Measurements from ENCODE around the gene PIK3R2. TPM values are rescaled to one million over a fixed set of nuclear protein-coding genes. Genes with fewer than 3 reads are reported as not detected.
A peak's percentile ranks its signal among the peaks of the same experiment; 100 is the strongest.

Gene PIK3R2
- total and polyA plus RNA-seq, 2 experiments from 2014 or later = 8.5 to 66.6 TPM

DNA sequence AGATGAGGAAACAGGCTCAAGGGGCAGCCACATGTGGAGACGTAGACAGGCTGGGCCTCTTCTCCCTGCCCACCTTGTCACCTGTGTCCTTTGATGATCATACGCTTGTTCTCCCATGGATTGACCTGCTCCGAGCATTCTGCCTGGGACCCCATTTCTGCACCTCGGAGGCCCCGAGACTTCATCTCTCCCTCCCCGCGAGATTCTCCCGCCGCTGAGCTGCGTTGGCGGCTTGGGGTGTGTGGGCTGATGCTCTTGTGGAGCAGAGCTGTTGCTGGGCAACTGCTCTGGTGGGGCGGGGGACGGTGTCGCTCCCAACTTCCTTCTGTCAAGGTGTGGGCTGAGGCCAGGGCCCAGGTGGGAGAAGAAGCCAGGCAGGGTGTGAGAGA, 33.3 kb upstream of the PIK3R2 start:
- H3K27me3 ChIP-seq (ENCODE audit: insufficient read depth) = no peaks in the 10 kb centered on the region
- peaks cover 14% of the 10 kb centered on the region; the same call in 1 of the 2 replicates for H3K4me1 ChIP-seq (ENCODE audit: insufficient read depth)
- DNase-seq (ENCODE audit: low spot score) (peak; percentile 20), ATAC-seq (no peak)
- Mint-ChIP-seq H3K27ac (no peak overlapping the region), H3K36me3 (ENCODE audit: low read depth) (peaks cover 10% of the 10 kb centered on the region), H3K4me3 (no peak overlapping the region; the same call in 2 of the 3 replicates), H3K9me3 (no peaks in the 10 kb centered on the region), H3K27me3 (ENCODE audit: insufficient read depth, low read depth, poor library complexity) (peaks cover 9% of the 10 kb centered on the region), H3K4me1 (peaks cover 20% of the 10 kb centered on the region)
- no peak overlapping the region for H3K4me3 ChIP-seq
- no peak overlapping the region for H3K27ac ChIP-seq (ENCODE audit: low read depth)
- H3F3A ChIP-seq (replicated peaks; ENCODE audit: low read depth) = no peaks in the 10 kb centered on the region
- no peak overlapping the region for H3K4me2 ChIP-seq
- TF ChIP-seq CREB1 (CRISPR knock-in tag; IDR thresholded peaks at IDR 0.05; ENCODE audit: low read depth) = no peak
- H2AFZ ChIP-seq = no peak overlapping the region
- H3K36me3 ChIP-seq (ENCODE audit: insufficient read depth) = no peaks in the 10 kb centered on the region
- H3K9me2 ChIP-seq (ENCODE audit: insufficient read depth) = no peaks in the 10 kb centered on the region
- peaks cover 13% of the 10 kb centered on the region for H3K79me2 ChIP-seq (replicated peaks; ENCODE audit: insufficient read depth)
- H4K20me1 ChIP-seq (replicated peaks; ENCODE audit: insufficient read depth) = peaks cover 7% of the 10 kb centered on the region

DNA sequence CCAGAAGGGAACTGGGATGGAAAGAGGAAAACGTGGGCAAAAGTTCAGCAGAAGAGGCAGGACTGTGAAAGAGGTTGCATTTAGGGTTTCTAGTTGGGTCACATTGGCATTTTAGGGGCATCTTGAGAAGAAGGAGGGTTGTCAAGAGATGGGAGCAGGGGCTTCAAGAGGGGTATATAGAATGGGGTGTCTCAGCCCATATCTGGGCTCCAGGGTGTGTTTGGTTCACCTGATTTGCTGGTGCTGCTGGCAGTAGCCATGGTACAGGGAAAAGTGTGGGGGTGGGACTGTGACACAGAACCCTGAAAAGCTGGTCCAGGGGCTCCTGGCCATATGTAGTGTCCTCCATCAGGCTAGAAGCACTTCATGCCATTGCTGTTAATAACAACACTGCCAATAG, 32.8 kb upstream of the PIK3R2 start:
- Mint-ChIP-seq H3K36me3 (ENCODE audit: low read depth) (peaks cover 10% of the 10 kb centered on the region), H3K4me1 (peaks cover 20% of the 10 kb centered on the region), H3K27ac (no peak overlapping the region), H3K4me3 (no peak overlapping the region), H3K27me3 (ENCODE audit: insufficient read depth, low read depth, poor library complexity) (peaks cover 11% of the 10 kb centered on the region), H3K9me3 (no peaks in the 10 kb centered on the region)
- Histone ChIP-seq H4K20me1 (replicated peaks; ENCODE audit: insufficient read depth) (peaks cover 7% of the 10 kb centered on the region), H3K27ac (ENCODE audit: low read depth) (no peak overlapping the region), H3K36me3 (ENCODE audit: insufficient read depth) (no peaks in the 10 kb centered on the region), H3K9me2 (ENCODE audit: insufficient read depth) (no peaks in the 10 kb centered on the region), H3F3A (replicated peaks; ENCODE audit: low read depth) (no peaks in the 10 kb centered on the region), H2AFZ (no peak overlapping the region), H3K27me3 (ENCODE audit: insufficient read depth) (no peaks in the 10 kb centered on the region), H3K79me2 (replicated peaks; ENCODE audit: insufficient read depth) (peaks cover 13% of the 10 kb centered on the region), H3K4me3 (no peak overlapping the region), H3K4me1 (ENCODE audit: insufficient read depth) (peaks cover 14% of the 10 kb centered on the region; the same call in 1 of the 2 replicates), H3K4me2 (no peak overlapping the region)
- DNase-seq (ENCODE audit: low spot score) = no peak
- no peak for ATAC-seq
- TF ChIP-seq EZH2phosphoT487 (IDR thresholded peaks at IDR 0.05; ENCODE audit: unreplicated experiment) = no peak
- TF ChIP-seq, protein P1, sequence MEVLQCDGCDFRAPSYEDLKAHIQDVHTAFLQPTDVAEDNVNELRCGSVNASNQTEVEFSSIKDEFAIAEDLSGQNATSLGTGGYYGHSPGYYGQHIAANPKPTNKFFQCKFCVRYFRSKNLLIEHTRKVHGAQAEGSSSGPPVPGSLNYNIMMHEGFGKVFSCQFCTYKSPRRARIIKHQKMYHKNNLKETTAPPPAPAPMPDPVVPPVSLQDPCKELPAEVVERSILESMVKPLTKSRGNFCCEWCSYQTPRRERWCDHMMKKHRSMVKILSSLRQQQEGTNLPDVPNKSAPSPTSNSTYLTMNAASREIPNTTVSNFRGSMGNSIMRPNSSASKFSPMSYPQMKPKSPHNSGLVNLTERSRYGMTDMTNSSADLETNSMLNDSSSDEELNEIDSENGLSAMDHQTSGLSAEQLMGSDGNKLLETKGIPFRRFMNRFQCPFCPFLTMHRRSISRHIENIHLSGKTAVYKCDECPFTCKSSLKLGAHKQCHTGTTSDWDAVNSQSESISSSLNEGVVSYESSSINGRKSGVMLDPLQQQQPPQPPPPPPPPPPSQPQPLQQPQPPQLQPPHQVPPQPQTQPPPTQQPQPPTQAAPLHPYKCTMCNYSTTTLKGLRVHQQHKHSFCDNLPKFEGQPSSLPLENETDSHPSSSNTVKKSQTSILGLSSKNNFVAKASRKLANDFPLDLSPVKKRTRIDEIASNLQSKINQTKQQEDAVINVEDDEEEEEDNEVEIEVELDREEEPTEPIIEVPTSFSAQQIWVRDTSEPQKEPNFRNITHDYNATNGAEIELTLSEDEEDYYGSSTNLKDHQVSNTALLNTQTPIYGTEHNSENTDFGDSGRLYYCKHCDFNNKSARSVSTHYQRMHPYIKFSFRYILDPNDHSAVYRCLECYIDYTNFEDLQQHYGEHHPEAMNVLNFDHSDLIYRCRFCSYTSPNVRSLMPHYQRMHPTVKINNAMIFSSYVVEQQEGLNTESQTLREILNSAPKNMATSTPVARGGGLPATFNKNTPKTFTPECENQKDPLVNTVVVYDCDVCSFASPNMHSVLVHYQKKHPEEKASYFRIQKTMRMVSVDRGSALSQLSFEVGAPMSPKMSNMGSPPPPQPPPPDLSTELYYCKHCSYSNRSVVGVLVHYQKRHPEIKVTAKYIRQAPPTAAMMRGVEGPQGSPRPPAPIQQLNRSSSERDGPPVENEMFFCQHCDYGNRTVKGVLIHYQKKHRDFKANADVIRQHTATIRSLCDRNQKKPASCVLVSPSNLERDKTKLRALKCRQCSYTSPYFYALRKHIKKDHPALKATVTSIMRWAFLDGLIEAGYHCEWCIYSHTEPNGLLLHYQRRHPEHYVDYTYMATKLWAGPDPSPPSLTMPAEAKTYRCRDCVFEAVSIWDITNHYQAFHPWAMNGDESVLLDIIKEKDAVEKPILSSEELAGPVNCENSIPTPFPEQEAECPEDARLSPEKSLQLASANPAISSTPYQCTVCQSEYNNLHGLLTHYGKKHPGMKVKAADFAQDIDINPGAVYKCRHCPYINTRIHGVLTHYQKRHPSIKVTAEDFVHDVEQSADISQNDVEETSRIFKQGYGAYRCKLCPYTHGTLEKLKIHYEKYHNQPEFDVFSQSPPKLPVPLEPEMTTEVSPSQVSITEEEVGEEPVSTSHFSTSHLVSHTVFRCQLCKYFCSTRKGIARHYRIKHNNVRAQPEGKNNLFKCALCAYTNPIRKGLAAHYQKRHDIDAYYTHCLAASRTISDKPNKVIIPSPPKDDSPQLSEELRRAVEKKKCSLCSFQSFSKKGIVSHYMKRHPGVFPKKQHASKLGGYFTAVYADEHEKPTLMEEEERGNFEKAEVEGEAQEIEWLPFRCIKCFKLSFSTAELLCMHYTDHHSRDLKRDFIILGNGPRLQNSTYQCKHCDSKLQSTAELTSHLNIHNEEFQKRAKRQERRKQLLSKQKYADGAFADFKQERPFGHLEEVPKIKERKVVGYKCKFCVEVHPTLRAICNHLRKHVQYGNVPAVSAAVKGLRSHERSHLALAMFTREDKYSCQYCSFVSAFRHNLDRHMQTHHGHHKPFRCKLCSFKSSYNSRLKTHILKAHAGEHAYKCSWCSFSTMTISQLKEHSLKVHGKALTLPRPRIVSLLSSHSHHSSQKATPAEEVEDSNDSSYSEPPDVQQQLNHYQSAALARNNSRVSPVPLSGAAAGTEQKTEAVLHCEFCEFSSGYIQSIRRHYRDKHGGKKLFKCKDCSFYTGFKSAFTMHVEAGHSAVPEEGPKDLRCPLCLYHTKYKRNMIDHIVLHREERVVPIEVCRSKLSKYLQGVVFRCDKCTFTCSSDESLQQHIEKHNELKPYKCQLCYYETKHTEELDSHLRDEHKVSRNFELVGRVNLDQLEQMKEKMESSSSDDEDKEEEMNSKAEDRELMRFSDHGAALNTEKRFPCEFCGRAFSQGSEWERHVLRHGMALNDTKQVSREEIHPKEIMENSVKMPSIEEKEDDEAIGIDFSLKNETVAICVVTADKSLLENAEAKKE (CRISPR knock-in tag; IDR thresholded peaks at IDR 0.05) = no peak
- TF ChIP-seq EZH2 (IDR thresholded peaks at IDR 0.05; ENCODE audit: low read depth, unreplicated experiment) = no peak
- TF ChIP-seq ZNF331 (CRISPR knock-in tag; IDR thresholded peaks at IDR 0.05; ENCODE audit: low read depth) = no peak
- TF ChIP-seq NANOG (IDR thresholded peaks at IDR 0.05; ENCODE audit: borderline replicate concordance) = no peak
- TF ChIP-seq, protein P2, sequence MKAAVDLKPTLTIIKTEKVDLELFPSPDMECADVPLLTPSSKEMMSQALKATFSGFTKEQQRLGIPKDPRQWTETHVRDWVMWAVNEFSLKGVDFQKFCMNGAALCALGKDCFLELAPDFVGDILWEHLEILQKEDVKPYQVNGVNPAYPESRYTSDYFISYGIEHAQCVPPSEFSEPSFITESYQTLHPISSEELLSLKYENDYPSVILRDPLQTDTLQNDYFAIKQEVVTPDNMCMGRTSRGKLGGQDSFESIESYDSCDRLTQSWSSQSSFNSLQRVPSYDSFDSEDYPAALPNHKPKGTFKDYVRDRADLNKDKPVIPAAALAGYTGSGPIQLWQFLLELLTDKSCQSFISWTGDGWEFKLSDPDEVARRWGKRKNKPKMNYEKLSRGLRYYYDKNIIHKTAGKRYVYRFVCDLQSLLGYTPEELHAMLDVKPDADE (IDR thresholded peaks at IDR 0.05) = no peak
- TF ChIP-seq, protein P3, sequence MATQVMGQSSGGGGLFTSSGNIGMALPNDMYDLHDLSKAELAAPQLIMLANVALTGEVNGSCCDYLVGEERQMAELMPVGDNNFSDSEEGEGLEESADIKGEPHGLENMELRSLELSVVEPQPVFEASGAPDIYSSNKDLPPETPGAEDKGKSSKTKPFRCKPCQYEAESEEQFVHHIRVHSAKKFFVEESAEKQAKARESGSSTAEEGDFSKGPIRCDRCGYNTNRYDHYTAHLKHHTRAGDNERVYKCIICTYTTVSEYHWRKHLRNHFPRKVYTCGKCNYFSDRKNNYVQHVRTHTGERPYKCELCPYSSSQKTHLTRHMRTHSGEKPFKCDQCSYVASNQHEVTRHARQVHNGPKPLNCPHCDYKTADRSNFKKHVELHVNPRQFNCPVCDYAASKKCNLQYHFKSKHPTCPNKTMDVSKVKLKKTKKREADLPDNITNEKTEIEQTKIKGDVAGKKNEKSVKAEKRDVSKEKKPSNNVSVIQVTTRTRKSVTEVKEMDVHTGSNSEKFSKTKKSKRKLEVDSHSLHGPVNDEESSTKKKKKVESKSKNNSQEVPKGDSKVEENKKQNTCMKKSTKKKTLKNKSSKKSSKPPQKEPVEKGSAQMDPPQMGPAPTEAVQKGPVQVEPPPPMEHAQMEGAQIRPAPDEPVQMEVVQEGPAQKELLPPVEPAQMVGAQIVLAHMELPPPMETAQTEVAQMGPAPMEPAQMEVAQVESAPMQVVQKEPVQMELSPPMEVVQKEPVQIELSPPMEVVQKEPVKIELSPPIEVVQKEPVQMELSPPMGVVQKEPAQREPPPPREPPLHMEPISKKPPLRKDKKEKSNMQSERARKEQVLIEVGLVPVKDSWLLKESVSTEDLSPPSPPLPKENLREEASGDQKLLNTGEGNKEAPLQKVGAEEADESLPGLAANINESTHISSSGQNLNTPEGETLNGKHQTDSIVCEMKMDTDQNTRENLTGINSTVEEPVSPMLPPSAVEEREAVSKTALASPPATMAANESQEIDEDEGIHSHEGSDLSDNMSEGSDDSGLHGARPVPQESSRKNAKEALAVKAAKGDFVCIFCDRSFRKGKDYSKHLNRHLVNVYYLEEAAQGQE (IDR thresholded peaks at IDR 0.05; ENCODE audit: unreplicated experiment) = no peak
- TF ChIP-seq POLR2AphosphoS5 (IDR thresholded peaks at IDR 0.05; ENCODE audit: low read depth) = no peak
- TF ChIP-seq CREB1 (CRISPR knock-in tag; IDR thresholded peaks at IDR 0.05; ENCODE audit: low read depth) = no peak

Measured in GM23338 (cell line).